ENCODE measurements around the gene GAD2.

GRCh38 chr10:26220901-26221300, 4.3 kb downstream of the GAD2 start:
- TF ChIP-seq POLR2AphosphoS5 (IDR thresholded peaks at IDR 0.05; ENCODE audit: low read depth, low read length): no peak
- no peak for TF ChIP-seq REST (IDR thresholded peaks at IDR 0.05; ENCODE audit: insufficient read depth in 1 of 2, low read depth in 2 of 2, low read length in 2 of 2)
- TF ChIP-seq TAF1 (IDR thresholded peaks at IDR 0.05; ENCODE audit: borderline replicate concordance, insufficient read depth, low read length): no peak
